HG02610 (cell line): ENCODE measurements around the gene SLC49A4.
A peak's percentile ranks its signal among the peaks of the same experiment; 100 is the strongest.
"Not testable (repeated sequence)": the region's sequence is repeated elsewhere in the genome, so short reads cannot be mapped to it uniquely, and the experiment has no call there.

ENCODE experiments used
- ATAC-seq: cut with Tn5 transposase; IDR thresholded peaks from one replicate; pipeline ENCODE4 v1.9.1; 2021; ENCODE audit warnings: mild to moderate bottlenecking, moderate library complexity; ENCODE audit not compliant: unreplicated experiment

The SLC49A4 gene, protein sequence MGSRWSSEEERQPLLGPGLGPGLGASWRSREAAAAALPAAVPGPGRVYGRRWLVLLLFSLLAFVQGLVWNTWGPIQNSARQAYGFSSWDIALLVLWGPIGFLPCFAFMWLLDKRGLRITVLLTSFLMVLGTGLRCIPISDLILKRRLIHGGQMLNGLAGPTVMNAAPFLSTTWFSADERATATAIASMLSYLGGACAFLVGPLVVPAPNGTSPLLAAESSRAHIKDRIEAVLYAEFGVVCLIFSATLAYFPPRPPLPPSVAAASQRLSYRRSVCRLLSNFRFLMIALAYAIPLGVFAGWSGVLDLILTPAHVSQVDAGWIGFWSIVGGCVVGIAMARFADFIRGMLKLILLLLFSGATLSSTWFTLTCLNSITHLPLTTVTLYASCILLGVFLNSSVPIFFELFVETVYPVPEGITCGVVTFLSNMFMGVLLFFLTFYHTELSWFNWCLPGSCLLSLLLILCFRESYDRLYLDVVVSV

DNA sequence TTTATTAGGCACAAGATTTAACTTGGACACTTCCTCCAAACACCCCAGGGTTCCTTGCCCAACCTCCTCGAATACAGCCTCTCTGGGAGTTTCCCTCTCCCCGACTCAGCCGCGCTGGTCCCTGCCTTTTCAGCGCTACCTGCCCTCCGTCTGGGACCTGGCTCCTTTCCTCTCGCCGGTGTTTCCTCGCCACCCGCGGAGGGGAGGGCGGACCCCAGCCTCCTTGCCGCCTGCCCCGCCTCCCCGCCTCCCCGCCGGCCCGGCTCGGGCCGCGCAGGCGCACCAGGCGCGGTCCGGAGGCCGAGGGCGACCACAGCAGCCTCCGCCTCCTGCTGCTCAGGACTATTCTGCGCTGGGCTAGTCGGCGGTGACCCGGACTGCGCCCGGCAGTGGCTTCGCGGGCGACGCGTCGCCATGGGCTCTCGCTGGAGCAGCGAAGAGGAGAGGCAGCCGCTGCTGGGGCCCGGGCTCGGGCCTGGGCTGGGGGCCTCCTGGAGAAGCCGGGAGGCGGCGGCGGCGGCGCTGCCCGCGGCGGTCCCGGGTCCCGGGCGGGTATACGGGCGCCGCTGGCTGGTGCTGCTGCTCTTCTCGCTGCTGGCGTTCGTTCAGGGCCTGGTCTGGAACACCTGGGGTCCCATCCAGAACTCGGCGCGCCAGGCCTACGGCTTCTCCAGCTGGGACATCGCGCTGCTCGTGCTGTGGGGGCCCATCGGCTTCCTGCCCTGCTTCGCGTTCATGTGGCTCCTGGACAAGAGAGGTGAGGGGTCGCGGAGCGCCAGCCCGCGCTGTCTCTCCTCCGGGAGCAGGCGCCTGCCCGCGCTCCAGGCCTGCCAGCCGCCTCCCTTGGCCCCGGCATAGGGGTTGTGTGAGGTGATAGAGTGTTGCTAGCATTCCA lies at the start of gene SLC49A4:
Gene SLC49A4 (plus strand): TSS at position 291 of the 895 bp plus-strand sequence. CDS start 124 bp downstream, at position 415.
- ATAC-seq = peak; percentile 79

- no peak for ATAC-seq
Measured at GRCh38 chr3:122745369-122746021, 49.4 kb upstream of the SLC49A4 start.

- not testable (repeated sequence) for ATAC-seq
Measured at GRCh38 chr3:122747295-122747694, 47.6 kb upstream of the SLC49A4 start.

- ATAC-seq = no peak
Measured at GRCh38 chr3:122748347-122748746, 46.5 kb upstream of the SLC49A4 start.

DNA sequence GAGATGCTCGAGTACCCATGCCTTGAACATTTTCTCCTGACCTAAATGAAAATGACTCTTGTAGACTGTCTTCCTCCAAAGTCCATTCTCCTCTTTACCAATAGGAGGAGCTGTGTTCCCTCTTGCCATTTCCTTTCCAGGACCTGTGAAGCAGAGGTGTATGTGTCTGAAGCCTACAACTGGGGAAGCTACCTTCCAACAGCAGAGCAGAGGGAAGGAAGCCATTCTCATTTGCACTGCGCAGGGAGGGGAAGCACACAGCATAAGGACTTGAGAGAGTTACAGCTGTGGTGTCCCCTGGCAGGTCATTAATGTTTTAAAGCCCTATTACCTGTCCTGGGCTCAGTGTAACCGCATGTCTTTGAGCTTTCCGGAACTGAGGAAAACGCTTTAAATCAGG lies 39.9 kb upstream of the SLC49A4 start:
- ATAC-seq = peak; percentile 59

DNA sequence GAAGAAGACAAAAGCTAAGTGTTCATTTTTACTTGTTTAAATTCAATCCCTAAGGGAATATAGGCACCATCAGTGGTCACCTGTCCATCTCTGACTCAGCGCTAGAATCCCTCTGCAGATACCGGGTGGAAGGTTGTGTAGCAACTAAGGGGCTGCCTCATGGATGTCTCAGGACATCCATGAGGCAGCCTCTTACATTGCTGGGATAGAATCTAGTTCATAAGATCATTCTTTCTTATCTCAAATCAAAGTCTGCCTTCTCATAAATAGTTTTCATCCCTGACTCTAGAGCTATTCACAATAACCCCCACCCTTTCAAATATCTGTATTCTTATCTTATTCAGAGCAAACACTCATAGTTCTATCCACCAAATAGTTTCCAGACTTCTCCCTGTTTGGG lies 39.4 kb upstream of the SLC49A4 start:
- no peak for ATAC-seq

DNA sequence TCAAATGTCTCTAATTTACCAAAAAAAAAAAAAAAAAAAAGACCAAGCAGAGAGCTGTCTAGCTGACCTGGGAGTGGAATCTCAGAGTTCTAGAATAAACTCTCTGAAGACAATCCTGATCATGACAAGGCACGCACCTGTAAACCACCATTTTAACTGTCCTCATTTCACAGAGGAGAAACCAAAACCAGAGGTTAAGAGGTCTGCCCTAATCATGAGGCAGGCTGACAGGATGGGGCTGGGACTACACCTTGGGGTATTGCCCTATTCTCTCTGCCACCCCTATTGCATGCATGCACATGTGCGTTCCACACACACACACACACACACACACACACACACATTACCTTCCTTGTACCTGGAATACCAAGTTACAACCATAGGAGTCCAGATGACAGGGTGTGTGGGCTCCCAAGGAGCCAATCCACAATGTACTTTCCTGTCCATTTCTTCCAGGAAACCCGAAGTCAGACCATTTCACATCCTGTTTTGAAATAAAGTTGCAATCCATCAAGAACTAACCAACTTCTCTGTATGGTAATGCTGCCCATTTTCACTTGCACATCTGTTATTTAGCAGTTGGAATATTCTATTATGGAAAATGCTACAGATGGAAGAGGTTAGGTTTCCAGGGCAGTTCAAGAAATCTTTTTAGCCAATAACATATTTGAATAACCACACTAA lies 35.9 kb upstream of the SLC49A4 start:
- ATAC-seq = no peak

DNA sequence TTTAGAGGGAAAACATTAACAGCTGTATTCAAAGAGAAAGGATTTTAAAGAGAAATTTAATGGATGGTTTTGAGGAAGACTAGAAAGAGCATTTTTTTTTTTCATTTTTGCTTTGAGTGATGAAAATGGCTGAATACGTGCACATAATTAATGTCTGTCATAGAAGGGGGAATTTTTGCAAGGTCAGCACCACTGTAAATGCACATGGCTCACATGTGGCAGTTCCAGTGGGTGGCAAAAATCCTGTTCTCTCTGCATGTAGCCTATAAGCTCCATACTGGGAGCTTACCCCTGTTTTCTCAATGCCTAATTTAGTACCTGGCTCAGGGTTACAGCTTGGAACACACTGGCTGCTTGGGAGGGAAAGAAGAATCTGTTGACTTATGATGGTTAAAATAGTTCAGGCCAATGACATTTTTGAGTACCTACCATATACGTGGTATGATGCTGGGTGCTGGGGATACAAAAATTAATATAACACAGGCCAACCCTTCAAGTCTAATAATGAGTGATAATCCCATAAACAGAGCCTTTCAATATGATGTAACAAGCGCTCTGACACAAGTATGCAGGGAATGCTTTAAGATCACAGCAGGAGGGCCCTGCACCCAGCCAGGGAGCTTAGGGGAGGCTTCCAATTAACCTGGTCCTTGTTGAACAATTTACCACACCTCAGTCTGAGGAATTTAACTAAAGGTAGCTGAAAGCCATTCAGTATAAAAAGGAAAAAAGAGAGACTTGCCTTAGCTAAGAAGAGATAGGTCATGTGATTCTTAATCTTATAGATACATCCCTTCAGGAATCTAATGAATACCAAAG lies 34.2 kb upstream of the SLC49A4 start:
- no peak for ATAC-seq

GRCh38 chr3:122766430-122766829 lies 28.4 kb upstream of the SLC49A4 start:
- no peak for ATAC-seq

- no peak for ATAC-seq
Measured at GRCh38 chr3:122767540-122768372, 27.1 kb upstream of the SLC49A4 start.

DNA sequence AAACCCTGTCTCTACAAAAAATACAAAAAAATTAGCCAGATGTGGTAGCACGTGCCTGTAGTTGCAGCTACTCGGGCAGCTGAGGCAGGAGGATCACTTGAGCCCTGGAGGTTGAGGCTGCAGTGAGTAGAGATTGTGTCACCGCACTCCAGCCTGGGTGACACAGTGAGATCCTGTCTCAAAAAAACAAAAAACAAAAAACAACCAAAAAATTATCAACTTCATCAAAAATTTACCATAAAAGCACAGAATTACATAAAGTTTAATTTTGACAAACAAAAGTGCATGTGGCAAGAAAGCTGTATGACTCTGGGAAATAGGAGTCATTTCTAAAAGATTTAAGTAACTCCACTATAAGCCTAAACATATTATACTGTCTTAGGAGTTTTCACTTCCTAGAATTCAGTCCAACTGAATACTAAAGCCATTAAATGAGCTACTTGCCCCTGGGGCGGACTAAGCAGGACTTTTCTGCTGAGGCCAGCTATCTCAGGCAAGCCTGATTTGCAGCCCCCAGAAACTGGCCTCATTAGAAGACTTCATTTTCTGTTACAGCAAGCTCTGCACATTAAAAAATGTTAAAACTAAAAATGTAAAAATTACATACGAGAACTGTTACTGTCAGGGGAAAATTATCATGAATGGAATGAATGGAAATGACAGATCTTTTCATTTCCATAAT lies 24.2 kb upstream of the SLC49A4 start:
- no peak for ATAC-seq

DNA sequence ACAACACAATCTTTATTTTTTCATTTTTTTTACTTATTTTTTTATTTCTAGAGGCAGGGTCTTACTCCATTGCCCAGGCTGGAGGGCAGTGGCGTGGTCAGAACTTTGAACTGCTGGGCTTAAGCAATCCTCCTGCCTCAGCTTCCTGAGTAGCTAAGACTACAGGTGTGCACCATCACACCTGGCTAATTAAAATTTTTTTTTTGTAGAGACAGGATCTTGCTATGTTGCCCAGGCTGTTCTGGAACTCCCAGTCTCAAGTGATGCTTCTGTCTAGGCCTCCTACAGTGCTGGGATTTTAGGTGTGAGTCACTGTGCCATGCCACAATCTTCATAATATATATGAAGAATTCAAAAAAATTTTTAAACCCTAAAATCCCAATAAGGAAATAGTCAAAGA lies 22.0 kb upstream of the SLC49A4 start:
- ATAC-seq = no peak

DNA sequence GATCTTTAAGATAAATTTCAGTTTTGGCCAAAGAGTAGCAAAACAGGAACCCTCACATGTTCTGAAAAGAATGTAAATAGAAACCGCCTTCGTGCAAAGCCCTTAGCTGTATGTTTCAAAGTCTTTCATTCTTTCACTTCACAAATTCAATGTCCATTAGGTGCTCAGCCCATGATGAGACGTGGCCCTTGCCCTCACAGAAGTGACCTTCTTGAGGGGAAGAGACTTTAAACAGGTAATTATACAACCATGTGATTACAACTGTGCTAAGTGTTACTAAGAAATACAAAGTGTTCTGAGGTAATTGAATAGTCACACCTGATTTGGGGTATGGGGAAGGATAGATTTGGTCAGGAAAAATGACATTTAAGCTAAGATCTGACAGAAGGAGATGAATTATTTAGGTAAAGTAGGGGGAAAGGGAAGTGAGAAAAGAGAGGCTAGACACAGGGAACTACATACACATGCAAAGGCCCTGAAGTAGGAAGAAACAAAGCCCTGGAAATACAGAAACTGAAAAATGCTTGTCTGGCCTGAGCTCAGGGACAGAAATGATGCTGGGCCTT lies 20.8 kb upstream of the SLC49A4 start:
- no peak for ATAC-seq

DNA sequence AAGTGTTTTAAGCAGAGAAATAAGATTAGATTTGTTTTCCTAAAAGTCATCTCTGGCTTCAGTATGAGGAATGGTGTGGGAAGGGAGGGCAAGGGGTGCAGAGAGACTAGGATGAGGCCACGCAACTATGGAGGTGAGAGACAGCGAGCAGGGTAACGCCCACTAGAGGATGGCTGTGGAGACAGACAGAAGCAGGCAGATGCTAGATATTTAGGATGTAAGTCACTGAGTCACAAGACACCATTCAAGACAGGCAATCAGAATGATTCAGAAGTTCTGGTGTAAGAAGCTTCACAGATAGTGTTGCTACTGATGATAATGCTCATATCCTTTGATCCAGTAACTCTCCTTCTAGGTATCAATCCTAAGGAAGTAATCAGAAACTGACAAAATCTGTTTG lies 20.3 kb upstream of the SLC49A4 start:
- ATAC-seq = no peak

DNA sequence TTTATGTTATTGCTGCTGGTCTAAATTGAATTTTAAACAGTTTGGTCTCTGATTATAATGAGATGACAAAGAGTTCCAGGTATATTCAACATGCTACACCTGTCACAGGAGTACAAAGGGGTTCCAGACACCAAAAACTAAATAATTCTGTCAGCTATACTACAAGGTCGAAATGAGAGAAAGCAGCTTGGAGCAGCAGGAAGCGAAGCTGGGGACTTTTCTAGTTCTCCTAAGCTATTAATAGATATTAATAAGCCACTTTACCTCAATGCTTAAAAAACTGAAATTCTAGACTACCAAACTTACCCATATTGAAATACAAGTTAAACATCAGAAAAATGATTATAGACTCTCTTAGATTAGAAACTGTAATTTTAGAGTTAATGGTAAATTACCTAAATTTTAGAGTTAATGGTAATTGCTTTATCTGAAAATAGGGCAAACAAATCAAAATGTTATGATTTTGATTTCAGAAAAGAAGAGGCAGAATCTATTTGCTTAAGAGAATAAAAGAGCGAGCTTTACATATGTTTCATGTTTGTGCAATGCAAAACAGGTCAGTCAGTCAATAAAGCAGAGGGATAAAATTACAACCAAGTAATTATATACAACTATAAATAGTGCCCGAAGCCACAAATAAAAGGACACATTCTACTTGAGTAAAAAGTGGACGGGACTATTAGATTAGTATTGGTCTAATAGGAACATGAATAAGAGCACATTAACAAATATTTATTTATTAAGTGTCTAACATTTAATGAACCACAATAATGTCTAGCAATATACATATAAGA lies 18.0 kb upstream of the SLC49A4 start:
- ATAC-seq = no peak

- ATAC-seq = no peak
Measured at GRCh38 chr3:122777563-122777962, 17.3 kb upstream of the SLC49A4 start.

- no peak for ATAC-seq
Measured at GRCh38 chr3:122782804-122783203, 12.1 kb upstream of the SLC49A4 start.
